Measurements from ENCODE around the gene BUD23.
"Not testable (repeated sequence)": the region's sequence is repeated elsewhere in the genome, so short reads cannot be mapped to it uniquely, and the experiment has no call there.

Gene BUD23

GRCh38 chr7:73668886-73669230 is 14.5 kb upstream of the BUD23 start:
- DNase-seq (ENCODE audit: low read depth), result no peak
- TF ChIP-seq CTCF (IDR thresholded peaks at IDR 0.05; ENCODE audit: low read depth, low read length, missing control alignments), result no peak
- in situ Hi-C loops (cut with HindIII; ENCODE audit: low sequenced_read_pairs), result no loop called here
- H3K4me3 ChIP-seq (ENCODE audit: low read depth, low read length), result peak overlapping the region; percentile 66

GRCh38 chr7:73669288-73669701 is 14.1 kb upstream of the BUD23 start:
- in situ Hi-C loops (cut with HindIII; ENCODE audit: low sequenced_read_pairs), result no loop called here
- no peak for DNase-seq (ENCODE audit: low read depth)
- TF ChIP-seq CTCF (IDR thresholded peaks at IDR 0.05; ENCODE audit: low read depth, low read length, missing control alignments), result no peak
- peak overlapping the region; percentile 66 for H3K4me3 ChIP-seq (ENCODE audit: low read depth, low read length)

GRCh38 chr7:73669858-73670385 is 13.5 kb upstream of the BUD23 start:
- no peak overlapping the region for H3K4me3 ChIP-seq (ENCODE audit: low read depth, low read length)
- in situ Hi-C loops (cut with HindIII; ENCODE audit: low sequenced_read_pairs), result loop anchor here (5.0 kb wide), 1 partner anchor 42 kb away; no protein-coding TSS in a partner anchor
- DNase-seq (ENCODE audit: low read depth), result no peak
- no peak for TF ChIP-seq CTCF (IDR thresholded peaks at IDR 0.05; ENCODE audit: low read depth, low read length, missing control alignments)

- no peak overlapping the region for H3K4me3 ChIP-seq (ENCODE audit: low read depth, low read length)
- in situ Hi-C loops (cut with HindIII; ENCODE audit: low sequenced_read_pairs), result loop anchor here (5.0 kb wide), 1 partner anchor 41 kb away; no protein-coding TSS in a partner anchor
- DNase-seq (ENCODE audit: low read depth), result no peak
- no peak for TF ChIP-seq CTCF (IDR thresholded peaks at IDR 0.05; ENCODE audit: low read depth, low read length, missing control alignments)
These were observed 12.1 kb upstream of the BUD23 start for GRCh38 chr7:73671322-73671661.

- no peak for TF ChIP-seq CTCF (IDR thresholded peaks at IDR 0.05; ENCODE audit: low read depth, low read length, missing control alignments)
- no peak overlapping the region for H3K4me3 ChIP-seq (ENCODE audit: low read depth, low read length)
- no peak for DNase-seq (ENCODE audit: low read depth)
- in situ Hi-C loops (cut with HindIII; ENCODE audit: low sequenced_read_pairs), result loop anchor here (5.0 kb wide), 1 partner anchor 40 kb away; no protein-coding TSS in a partner anchor
These were observed 11.4 kb upstream of the BUD23 start for GRCh38 chr7:73671857-73672445.

GRCh38 chr7:73674468-73675124 is 8.8 kb upstream of the BUD23 start:
- DNase-seq (ENCODE audit: low read depth), result no peak
- H3K4me3 ChIP-seq (ENCODE audit: low read depth, low read length), result no peak overlapping the region
- in situ Hi-C loops (cut with HindIII; ENCODE audit: low sequenced_read_pairs), result loop anchor here (5.0 kb wide), 1 partner anchor 38 kb away; no protein-coding TSS in a partner anchor
- TF ChIP-seq CTCF (IDR thresholded peaks at IDR 0.05; ENCODE audit: low read depth, low read length, missing control alignments), result no peak

- in situ Hi-C loops (cut with HindIII; ENCODE audit: low sequenced_read_pairs); H3K4me3 ChIP-seq (ENCODE audit: low read depth, low read length); DNase-seq (ENCODE audit: low read depth): not testable (repeated sequence)
These were observed 7.3 kb upstream of the BUD23 start for GRCh38 chr7:73676062-73676461.

All from astrocyte of the cerebellum (primary cell).